HG03097 (cell line): ENCODE results near the gene VEZF1.

Source experiments
- ATAC-seq: cut with Tn5 transposase; IDR thresholded peaks from one replicate; pipeline ENCODE4 v1.9.1; 2021; ENCODE audit not compliant: unreplicated experiment, low FRiP score

Gene VEZF1

GRCh38 chr17:57954397-57955182 lies 33.5 kb downstream of the VEZF1 start:
- no peak for ATAC-seq

- ATAC-seq, result no peak
These were observed 34.2 kb downstream of the VEZF1 start for GRCh38 chr17:57953705-57954396.

GRCh38 chr17:57953219-57953618 lies 34.8 kb downstream of the VEZF1 start:
- ATAC-seq, result no peak

DNA sequence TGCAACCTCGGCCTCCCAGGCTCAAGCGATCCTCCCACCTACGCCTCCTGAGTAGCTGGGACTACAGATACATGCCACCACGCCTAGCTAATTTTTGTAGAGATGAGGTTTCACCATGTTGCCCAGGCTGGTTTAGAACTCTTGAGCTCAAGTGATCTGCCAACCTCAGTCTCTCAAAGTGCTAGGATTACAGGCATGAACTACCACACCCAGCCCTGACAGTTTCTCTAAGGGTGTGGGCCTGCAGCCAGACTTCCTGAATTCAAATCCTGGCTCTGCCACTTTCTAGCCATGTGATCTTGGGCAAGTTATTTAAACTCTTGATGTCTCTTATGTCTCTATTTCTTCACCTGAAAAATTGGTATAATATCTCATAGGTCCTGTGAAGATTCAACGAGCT lies 38.4 kb downstream of the VEZF1 start:
- ATAC-seq, result no peak

DNA sequence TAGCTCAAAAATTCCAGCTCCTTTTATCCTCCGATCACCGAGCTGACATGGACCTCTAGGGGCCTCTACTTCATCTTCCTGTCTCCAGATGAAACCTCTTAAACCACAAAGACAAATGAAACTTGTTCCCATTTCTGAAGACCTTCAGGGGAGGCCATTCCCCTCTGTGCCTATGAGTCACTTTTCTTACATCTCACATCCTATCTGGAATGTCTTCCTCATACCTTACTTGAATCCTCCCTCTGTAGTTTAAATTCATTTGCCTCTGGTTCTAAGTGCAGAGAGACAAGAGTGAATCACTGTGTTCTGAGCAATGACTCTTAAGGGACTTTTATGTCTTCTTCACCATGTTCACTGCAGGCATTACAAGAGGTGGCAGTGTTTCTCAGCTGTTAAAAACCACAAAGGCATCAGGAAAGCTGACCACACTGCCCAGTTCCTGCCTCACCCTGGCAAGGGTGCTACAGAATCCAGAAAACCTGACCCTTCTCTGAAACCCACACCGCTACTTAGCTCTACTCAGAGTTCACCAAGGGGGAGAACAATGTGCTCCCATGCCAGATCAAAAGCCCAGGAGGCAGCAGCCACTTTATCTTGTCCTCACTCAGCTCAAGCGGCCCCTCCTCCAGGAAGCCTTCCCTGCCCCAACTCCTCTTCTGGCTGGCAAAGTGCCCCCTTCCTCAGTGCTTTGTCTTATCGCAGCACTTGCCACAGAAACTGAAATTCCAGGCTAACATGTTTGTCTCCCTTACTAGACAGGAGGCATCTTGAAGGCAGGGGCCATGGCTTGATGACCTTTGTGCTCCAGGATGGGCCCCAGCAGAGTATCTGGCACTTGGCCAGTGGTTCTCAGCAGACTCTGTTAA lies 39.3 kb downstream of the VEZF1 start:
- ATAC-seq, result no peak

DNA sequence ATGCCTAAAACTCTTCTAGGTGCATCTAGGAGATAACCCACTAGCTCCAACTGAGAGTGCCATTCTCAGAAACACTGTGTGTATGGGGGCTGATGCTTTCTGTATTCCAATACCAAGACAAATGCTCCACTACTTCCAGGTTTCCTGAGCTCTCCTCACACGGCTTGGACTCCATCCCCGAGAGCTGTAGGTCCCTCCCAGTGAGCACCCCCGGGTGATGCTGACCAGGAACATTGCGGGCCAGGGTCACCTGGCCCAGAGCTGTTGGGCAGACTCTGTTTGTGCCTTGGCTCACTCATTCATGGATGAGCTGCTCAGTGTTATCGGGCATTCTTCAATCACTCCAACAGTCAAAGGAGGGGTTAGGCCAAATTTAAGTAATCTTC lies 39.9 kb downstream of the VEZF1 start:
- no peak for ATAC-seq

DNA sequence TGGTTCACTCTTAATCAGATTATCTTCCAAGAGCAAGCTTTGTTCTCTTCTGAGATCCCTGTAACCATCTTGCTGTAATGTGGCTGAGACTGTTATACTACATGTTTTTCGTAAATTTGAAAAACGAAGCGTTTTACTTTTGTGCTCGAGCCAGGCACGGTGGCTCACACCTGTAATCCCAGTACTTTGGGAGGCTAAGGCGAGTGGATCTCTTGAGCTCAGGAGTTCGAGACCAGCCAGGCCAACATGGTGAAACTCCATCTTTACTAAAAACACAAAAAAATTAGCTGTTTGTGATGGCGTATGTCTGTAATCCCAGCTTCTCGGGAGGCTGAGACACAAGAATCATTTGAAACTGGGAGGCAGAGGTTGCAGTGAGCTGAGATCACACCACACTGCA lies 40.7 kb downstream of the VEZF1 start:
- no peak for ATAC-seq

GRCh38 chr17:57946798-57947358 lies 41.2 kb downstream of the VEZF1 start:
- ATAC-seq, result peak; percentile 82

GRCh38 chr17:57945996-57946797 lies 41.9 kb downstream of the VEZF1 start:
- peak; percentile 8 for ATAC-seq

DNA sequence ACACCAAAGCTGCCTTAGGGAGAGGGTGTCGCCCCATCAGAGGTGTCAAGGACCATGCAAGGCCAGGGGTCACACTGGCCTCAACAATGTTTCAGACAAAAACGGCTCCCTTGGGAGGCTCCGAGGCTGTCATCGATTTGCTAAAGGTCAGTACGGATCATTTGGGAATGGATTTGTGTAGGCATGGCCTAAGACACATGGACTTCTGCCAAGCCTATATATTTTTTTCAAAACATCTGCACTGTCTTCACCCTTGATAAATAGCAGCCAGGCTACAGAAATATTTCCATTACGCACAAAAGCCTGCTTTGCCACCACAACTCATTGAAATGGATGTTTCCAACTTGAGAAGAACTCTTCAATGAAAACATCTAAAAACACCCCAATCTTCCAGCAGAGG lies 43.1 kb downstream of the VEZF1 start:
- no peak for ATAC-seq

DNA sequence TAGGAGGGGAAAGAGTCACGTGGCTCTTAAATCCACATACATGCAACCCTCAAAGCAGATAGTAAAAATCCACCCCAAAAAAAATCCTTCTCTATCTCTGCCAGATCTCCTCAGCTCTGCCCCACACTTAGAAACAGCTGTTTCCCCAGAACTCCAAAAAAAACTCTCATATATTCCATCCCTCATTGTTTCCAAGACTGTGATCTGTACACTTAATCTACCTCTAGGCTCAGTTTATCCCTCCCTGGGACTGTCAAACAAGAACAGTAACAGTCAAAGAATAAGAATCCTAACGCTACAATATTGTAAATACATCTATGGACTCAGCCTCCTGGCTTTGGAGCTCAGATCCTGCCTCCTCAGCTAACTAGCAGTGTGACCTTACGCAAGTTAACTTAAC lies 44.4 kb downstream of the VEZF1 start:
- no peak for ATAC-seq

DNA sequence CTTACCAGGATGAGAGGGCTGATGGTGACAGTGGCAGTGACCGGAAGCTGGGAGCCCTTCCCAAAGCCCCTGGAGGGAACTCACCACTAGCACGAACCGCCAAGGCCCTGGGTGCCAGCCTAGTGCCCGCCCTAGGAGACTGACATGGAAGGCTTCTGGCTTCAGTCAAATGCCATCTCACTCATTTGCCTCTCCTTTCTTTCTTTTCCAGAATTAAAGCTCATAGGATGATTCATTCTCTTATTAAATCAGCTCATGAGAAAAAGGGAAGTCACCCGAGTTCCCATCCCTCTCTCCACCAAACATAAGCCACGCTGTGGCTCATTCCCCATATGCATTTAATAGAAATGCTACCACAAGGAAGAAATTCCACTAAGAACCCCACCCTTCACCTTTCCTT lies 44.9 kb downstream of the VEZF1 start:
- ATAC-seq, result no peak

GRCh38 chr17:57941384-57942370 lies 46.4 kb downstream of the VEZF1 start:
- ATAC-seq, result no peak

DNA sequence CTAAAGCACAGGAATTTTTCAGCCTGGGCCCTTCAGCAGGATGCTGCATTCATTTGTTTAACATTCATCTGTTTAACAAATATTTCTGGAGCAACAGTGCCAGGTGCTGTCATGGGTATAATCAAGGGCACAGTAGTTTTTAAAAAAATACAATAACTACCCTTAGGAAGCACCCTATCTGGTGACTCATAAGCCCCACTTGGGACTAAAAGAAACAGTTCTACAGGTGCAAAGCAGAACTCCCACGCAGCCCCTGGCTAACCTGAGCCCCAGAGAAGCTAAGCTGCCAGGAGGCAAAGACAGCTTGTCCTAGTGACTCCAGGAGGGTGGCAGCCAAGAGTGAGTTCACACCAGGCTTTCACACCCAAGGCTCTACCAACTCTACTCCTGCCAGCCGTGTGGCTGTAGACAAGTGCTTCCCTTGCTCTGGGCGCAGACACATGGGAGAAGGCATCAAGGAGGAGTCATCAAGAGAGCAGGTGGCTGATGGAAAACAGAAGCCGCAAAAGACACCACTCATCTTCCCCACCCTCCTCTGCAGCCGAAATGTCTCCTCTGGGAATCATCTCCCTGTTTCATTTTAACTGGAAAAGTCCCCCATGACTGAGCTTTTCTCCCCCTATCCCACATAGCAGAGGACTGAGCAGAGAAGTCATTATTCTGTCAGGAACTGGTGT lies 47.3 kb downstream of the VEZF1 start:
- ATAC-seq, result no peak

GRCh38 chr17:57940231-57940630 lies 47.8 kb downstream of the VEZF1 start:
- no peak for ATAC-seq

DNA sequence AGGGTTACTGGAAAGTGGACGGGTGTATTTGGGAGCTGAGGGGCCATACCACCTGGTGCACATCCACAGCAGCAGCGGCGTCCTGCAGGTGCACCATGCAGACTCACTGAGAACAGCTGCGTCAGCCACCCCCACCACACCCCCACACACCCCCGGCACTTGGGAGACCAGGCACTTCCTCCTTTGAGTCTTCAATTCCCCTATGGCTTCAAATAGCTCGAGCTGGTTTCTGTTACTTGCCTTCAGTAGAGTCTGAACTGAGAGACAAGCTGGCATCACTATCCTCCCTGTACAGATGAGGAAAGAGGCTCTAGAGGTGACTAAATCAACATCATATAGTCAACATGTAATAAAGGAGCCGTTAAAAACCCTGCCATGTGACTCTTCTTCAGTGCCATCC lies 48.3 kb downstream of the VEZF1 start:
- peak; percentile 67 for ATAC-seq

DNA sequence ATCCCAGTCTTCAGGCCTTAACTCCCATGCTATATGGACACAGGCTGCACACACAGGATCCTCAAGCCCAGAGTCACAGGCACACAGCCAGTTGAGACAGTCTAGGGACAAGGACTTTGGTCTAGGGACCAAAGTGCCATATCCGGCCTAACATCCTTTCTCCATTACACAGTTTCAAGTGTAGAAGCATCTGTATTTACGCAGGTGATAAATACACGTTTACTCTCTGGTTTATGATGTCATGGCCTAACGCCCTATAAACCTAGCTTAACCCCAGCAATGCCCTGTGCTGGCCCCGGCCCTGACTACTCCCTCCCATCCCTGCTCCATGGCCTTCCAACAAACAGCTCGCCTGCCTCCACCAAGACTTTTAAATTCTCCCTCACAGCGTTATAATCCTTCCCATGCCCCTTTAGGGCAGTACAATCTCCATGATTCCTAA lies 50.0 kb downstream of the VEZF1 start:
- ATAC-seq, result no peak

DNA sequence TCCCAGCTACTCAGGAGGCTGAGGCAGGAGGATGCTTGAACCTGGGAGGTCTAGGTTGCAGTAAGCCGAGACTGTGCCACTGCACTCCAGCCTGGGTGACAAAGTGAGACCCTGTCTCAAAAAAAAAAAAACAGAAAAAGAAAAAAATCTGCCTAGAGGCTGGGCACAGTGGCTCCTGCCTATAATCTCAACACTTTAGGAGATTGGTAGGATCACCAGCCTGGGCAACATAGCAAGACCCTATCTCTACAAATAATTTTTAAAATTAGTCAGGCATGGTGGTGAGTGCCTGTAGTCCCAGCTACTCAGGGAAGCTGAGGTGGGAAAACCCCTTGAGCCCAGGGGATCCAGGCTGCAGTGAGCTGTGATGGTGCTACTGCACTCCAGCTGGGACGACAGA lies 50.6 kb downstream of the VEZF1 start:
- no peak for ATAC-seq
